Measurements from ENCODE around the gene CTSW.

The CTSW gene

DNA sequence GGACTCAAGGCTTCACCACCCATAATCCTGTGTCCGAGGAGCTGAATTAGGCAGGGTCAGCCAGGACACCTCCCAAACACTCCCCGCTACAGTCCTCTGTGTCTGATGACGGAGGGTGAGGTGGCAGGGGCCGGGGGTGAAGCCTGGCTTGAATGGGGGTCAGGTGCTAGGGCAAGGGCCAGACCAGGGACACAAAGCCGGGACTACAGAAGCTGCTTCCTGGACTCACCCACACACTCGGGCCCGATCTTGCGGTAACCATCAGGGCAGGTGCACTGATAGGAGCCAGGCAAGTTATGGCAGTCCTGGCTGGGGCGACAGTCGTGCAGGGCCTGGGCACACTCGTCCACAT lies 9.4 kb upstream of the CTSW start:
- no peak overlapping the region for H3K27ac ChIP-seq
- TF ChIP-seq, protein P1, sequence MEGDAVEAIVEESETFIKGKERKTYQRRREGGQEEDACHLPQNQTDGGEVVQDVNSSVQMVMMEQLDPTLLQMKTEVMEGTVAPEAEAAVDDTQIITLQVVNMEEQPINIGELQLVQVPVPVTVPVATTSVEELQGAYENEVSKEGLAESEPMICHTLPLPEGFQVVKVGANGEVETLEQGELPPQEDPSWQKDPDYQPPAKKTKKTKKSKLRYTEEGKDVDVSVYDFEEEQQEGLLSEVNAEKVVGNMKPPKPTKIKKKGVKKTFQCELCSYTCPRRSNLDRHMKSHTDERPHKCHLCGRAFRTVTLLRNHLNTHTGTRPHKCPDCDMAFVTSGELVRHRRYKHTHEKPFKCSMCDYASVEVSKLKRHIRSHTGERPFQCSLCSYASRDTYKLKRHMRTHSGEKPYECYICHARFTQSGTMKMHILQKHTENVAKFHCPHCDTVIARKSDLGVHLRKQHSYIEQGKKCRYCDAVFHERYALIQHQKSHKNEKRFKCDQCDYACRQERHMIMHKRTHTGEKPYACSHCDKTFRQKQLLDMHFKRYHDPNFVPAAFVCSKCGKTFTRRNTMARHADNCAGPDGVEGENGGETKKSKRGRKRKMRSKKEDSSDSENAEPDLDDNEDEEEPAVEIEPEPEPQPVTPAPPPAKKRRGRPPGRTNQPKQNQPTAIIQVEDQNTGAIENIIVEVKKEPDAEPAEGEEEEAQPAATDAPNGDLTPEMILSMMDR (IDR thresholded peaks at IDR 0.05), result no peak
- no peak for TF ChIP-seq ZFX (IDR thresholded peaks at IDR 0.05; ENCODE audit: borderline replicate concordance)

DNA sequence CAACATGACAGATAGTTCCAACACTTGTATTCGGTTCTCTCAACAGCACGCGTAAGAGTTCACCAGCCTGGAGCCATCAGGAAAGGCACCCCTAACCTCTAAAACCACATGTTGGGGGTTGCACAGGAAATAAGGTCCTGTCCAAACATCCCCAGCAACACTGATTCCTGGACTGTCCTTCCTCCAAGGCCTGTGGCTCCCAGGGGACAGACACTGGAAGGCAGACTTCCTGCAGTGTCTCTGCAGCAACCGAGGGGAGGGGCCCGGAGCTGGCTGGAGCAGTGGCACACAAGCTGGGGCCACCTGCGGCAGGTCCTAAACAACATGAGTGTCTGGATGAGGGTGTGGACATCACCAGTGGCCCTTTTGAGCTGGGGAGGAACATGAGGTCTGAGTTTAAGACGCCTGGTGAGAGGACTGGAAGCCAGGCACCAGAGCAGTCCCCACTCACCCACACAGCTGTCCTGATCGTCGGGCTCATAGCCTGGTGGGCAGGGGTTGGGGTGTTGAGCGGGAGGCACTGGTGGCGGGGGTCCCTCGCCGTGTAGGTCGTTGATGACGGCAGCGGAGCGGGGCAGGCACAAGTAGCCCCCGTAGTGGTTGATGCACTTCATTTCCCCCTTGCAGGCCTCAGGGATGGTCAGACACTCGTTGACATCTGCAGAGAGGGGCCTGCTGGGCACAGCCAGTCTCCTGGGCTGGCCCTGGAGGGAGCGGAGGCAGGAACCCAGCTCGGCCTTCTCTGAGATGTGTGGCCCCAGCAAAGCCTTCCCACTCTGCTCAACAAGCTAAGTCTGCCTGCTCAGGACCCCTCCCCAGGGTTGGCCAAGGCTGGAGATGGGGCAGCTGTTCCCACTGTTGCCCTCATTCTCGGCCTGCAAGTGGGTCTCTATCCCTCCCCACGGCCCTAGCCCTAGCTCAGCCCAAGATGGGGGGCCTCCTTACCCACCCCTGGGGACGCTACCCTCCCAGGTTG lies 8.6 kb upstream of the CTSW start:
- TF ChIP-seq, protein P1 (IDR thresholded peaks at IDR 0.05), result no peak
- no peak for TF ChIP-seq ZFX (IDR thresholded peaks at IDR 0.05; ENCODE audit: borderline replicate concordance)

GRCh38 chr11:65871811-65872548 lies 7.7 kb upstream of the CTSW start:
- TF ChIP-seq, protein P1 (IDR thresholded peaks at IDR 0.05), result no peak
- TF ChIP-seq ZFX (IDR thresholded peaks at IDR 0.05; ENCODE audit: borderline replicate concordance), result no peak
- no peak overlapping the region for H3K27ac ChIP-seq

More for the DNA sequence above, 8.6 kb upstream of the CTSW start:
- no peak overlapping the region for H3K27ac ChIP-seq

DNA sequence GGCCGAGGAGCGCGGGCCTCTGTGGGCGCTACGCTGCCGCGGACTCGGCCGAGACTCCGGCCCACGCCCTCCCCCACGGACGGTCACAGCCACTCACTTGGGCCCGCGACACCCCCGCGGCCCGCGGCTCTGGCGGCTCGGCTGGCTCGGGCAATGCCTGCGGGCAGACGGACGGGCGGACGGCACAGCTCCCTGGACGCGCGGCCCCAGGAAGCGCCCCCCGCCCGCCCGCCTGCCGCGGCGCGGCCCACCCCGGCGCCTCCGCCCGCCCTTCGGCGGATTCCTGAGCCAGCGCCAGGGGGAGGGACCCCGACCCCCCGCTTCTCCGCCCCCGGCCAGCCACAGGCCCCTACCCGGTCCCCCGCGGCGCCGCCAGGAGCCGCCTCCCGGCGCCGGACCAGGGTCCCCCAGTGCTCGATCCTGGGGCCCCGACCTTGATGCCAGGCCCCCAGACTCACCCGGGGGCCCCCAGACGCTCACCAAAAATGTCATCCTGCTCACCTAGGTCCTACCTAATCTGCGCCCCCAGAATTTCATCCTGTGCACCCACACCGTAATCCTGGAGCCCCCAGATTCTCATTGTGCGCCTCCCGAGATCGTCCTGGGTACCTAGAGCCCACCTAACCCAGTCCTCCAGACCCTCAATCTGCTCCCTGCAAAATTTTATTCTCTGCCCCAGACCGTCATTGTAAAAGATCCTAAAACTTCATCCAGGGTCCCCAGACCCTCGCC lies 6.9 kb upstream of the CTSW start, which contains the start of gene EFEMP2:
Gene EFEMP2 (minus strand): TSS at position 215 of the 732 bp plus-strand sequence. CDS start 446 bp downstream, outside the sequence.
- 0 out of 2 replicates have a peak within 1 kb of the TSS, but pooled peaks have one; percentile 34 for H3K27ac ChIP-seq
- no peak for TF ChIP-seq ZFX (IDR thresholded peaks at IDR 0.05; ENCODE audit: borderline replicate concordance)
- TF ChIP-seq, protein P1 (IDR thresholded peaks at IDR 0.05), result no peak

DNA sequence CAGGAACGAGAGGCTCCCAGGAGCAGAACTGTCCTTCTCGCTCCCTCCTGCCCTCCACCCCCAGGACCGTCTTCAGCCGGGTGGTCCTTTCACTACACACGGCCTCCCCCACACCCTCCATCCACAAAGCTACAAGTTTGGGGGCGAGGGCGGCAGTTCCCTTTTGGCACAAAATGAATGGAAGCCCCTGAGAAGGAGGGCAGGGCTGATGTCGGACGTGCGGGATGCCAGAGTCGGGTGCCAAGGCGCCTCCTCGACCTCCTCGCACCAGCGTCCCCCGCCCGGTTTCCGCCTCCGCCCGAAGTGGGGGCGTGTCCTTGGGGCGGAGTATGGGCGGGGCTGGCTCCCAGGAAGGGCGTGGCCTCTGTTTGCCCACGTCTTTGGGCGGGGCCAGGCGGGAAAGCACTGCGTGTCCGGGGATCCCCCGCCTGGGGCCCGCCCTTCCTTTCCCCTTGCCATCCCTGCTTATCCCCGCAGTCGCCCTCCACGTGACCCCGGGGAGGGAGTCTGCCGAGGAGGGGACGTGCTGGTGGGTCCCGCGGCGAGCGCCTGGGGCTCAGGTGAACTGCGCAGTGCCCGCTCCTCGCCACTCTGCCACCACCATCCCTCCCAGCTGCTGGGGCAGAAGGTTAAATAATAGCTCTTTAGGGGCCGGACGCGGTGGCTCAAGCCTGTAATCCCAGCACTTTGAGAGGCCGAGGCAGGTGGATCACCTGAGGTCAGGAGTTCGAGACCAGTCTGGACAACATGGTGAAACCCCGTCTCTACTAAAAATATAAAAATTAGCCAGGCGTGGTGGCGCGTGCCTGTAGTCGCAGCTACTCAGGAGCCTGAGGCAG lies 6.1 kb upstream of the CTSW start:
- 0 out of 2 replicates have a peak overlapping the region, but pooled peaks have one; percentile 34 for H3K27ac ChIP-seq

DNA sequence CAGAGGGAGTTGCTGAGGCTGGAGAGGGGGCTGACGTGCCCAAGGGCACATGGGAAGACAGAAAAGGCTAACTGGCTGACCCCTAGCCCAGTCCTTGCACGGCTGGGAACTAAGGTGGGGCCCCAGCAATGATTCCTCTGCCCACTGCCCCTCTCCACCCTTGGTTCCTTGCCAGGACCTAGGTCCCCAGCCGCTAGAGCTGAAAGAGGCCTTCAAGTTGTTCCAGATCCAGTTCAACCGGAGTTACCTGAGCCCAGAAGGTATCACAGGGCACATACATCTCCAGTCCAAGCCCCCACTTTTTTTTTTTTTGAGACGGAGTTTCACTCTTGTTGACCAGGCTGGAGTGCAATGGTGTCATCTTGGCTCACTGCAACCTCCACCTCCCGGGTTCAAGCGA lies 390 bp downstream of the CTSW start:
- H3K27ac ChIP-seq, result no peak overlapping the region
- TF ChIP-seq, protein P1 (IDR thresholded peaks at IDR 0.05), result no peak
- TF ChIP-seq ZFX (IDR thresholded peaks at IDR 0.05; ENCODE audit: borderline replicate concordance), result no peak

More for the DNA sequence above, 6.1 kb upstream of the CTSW start:
- TF ChIP-seq ZFX (IDR thresholded peaks at IDR 0.05; ENCODE audit: borderline replicate concordance), result no peak
- TF ChIP-seq, protein P1 (IDR thresholded peaks at IDR 0.05), result no peak
